HG02852 (cell line): ENCODE results near the gene LILRB5.
"Not testable (repeated sequence)": the region's sequence is repeated elsewhere in the genome, so short reads cannot be mapped to it uniquely, and the experiment has no call there.

Source experiments
- ATAC-seq: cut with Tn5 transposase; IDR thresholded peaks from one replicate; pipeline ENCODE4 v1.9.1; 2021; ENCODE audit warnings: mild to moderate bottlenecking, moderate library complexity; ENCODE audit not compliant: unreplicated experiment

LILRB5 gene

GRCh38 chr19:54257116-54257480, at the start of gene LILRB5:
Gene LILRB5, minus strand, starts transcription at chr19:54257273. Its CDS starts 80 bp downstream, at chr19:54257193.
- no peak for ATAC-seq

- ATAC-seq, result no peak
Observed at GRCh38 chr19:54305141-54305540, 48.1 kb upstream of the LILRB5 start.

GRCh38 chr19:54302257-54302656, 45.2 kb upstream of the LILRB5 start:
- ATAC-seq, result no peak

- ATAC-seq, result no peak
Observed at GRCh38 chr19:54299515-54299914, 42.4 kb upstream of the LILRB5 start.

GRCh38 chr19:54299126-54299498, 42.0 kb upstream of the LILRB5 start:
- ATAC-seq, result no peak

- no peak for ATAC-seq
Observed at GRCh38 chr19:54298357-54299125, 41.5 kb upstream of the LILRB5 start.

- ATAC-seq, result no peak
Observed at GRCh38 chr19:54297759-54298305, 40.8 kb upstream of the LILRB5 start.

GRCh38 chr19:54294539-54294938, 37.5 kb upstream of the LILRB5 start:
- ATAC-seq, result no peak

- not testable (repeated sequence) for ATAC-seq
Observed at GRCh38 chr19:54289160-54289559, 32.1 kb upstream of the LILRB5 start.

GRCh38 chr19:54287456-54287855, 30.4 kb upstream of the LILRB5 start:
- no peak for ATAC-seq

- ATAC-seq, result not testable (repeated sequence)
Observed at GRCh38 chr19:54286283-54286682, 29.2 kb upstream of the LILRB5 start.

GRCh38 chr19:54285427-54286056, 28.5 kb upstream of the LILRB5 start:
- ATAC-seq, result not testable (repeated sequence)

- no peak for ATAC-seq
Observed at GRCh38 chr19:54282686-54283470, 25.8 kb upstream of the LILRB5 start.

GRCh38 chr19:54281729-54282075, 24.6 kb upstream of the LILRB5 start:
- not testable (repeated sequence) for ATAC-seq

- no peak for ATAC-seq
Observed at GRCh38 chr19:54281007-54281728, 24.1 kb upstream of the LILRB5 start, which contains the start of gene LILRB2. Gene LILRB2, minus strand, starts transcription at chr19:54281110. Its CDS starts 614 bp downstream, at chr19:54280496.

- ATAC-seq, result not testable (repeated sequence)
Observed at GRCh38 chr19:54280441-54280840, 23.4 kb upstream of the LILRB5 start.

- ATAC-seq, result not testable (repeated sequence)
Observed at GRCh38 chr19:54280025-54280424, 23.0 kb upstream of the LILRB5 start.

GRCh38 chr19:54279406-54279962, 22.4 kb upstream of the LILRB5 start:
- ATAC-seq, result no peak

- not testable (repeated sequence) for ATAC-seq
Observed at GRCh38 chr19:54278571-54279195, 21.6 kb upstream of the LILRB5 start.

- not testable (repeated sequence) for ATAC-seq
Observed at GRCh38 chr19:54278056-54278455, 21.0 kb upstream of the LILRB5 start.
